Midbrain (tissue), 1 donor: ENCODE results near the gene FGD6.
"Not testable (repeated sequence)": the region's sequence is repeated elsewhere in the genome, so short reads cannot be mapped to it uniquely, and the experiment has no call there.

Experiments
- DNase-seq: peaks from one replicate; lab custom pipeline; 2025; lab: John Stamatoyannopoulos, UW

FGD6 gene

DNA sequence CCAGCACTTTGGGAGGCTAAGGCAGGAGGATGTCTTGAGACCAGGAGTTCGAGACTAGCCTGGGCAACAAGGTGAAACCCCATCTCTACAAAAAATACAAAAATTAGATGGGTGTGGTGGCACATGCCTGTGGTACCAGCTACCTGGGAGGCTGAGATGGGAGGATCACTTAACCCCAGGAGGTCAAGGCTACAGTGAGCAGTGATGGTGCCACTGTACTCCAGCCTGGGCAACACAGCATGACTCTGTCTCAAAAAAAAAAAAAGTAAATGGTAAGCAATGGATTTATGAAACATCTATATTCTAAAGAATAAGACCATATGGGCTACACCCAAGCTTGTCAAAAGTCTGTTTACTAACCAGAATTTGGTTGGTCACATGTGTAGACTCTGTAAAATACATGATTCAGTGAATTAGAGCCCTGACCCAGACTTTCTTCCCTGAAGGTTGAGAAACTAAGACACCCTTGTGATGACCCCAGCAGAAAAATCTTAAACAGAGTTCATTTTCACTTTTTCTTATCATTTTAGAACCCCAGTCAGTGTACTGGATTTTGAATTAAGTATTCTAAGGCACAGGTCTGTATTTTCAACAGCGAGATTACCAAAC is 12.1 kb downstream of the FGD6 start:
- no peak for DNase-seq

- no peak for DNase-seq
Observed at GRCh38 chr12:95204141-95204866, 13.0 kb downstream of the FGD6 start.

DNA sequence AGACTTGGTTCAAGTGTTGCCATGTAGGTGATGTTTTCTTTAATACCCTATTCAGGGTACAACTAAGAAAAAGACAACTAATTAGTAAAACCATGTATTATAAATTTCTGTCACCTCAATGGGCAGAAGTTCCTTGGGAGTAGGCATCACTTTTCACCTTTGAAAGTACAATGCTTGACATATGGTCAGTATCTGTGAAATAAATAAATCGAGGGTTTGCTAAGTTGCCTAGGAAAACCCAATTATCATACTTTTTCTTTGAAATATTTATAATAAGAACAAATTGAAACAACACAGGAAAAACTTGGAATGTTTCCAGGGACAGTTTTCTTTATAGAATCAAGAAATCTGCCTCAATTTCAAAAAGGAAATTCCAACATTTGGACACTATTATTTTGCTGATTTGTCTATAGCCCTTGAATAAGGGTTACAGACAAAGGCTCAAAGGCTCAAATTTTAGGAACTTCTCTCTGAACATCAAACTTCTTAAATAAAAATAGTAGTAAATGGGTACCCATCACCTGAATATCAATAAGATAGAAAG is 13.7 kb downstream of the FGD6 start:
- no peak for DNase-seq

GRCh38 chr12:95202691-95203486 is 14.4 kb downstream of the FGD6 start:
- DNase-seq, result peak; percentile 7

- DNase-seq, result no peak
Observed at GRCh38 chr12:95201056-95201670, 16.1 kb downstream of the FGD6 start.

DNA sequence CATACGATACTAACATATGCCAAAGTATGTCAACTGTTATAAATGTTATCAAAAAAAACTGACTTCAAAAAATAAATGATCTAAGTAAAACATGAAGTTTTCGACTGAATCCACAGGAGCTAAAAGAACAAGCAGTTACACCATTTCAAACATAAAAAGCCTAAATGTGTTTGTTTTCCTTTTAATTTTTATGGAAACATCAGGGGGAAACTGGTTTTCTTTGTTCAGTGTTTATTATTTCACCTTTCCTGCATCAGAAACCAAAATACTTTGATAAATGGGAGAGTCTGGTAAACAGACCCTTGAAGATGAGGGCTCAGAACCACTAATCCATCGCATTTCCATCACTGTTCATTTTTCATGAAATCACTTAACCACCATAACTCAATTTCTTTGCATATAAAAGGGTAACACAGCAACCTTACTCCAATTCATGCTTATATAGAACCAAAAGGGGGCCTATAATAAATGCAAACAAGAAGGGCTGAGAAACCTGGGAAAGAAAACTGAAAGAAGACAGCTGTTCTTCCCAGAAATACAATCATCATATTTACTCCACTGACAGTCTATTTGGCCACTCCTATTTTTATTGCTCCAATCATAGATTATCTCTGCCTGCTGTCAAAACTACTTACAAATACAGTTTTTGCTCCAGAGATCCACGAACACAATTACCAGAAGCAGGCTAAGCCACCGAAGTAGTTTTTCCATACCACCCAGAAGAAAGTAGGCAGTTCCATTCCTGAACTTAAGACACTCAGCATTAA is 17.0 kb downstream of the FGD6 start:
- DNase-seq, result no peak

- DNase-seq, result no peak
Observed at GRCh38 chr12:95198914-95199313, 18.4 kb downstream of the FGD6 start.

- no peak for DNase-seq
Observed at GRCh38 chr12:95197636-95198035, 19.6 kb downstream of the FGD6 start.

DNA sequence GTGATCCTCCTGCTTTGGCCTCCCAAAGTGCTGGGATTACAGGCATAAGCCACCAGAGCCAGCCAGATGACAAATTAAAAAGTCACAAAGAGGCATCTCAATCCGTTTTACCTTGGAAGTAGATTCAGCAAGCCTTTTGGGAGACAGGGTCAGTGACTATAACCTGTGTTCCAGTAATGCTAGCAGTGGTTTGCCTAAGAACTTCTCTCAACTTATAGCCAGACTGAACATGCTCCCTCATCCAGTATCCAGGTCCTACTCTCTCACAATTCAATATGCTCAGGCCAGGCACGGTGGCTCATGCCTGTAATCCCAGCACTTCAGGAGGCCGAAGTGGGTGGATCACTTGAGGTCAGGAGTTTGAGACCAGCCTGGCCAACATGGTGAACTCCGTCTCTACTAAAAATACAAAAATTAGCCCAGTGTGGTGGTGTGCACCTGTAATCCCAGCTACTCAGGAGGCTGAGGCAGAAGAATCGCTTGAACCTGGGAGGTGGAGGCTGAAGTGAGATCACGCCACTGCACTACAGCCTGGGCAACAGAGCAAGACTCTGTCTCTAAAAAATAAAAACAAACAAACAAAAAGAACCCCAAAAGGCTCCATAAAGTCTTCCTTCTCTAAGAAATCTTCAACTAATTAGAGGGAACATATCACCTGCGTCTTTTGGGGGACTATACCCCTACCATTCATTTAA is 20.2 kb downstream of the FGD6 start:
- DNase-seq, result not testable (repeated sequence)

- no peak for DNase-seq
Observed at GRCh38 chr12:95195122-95195521, 22.1 kb downstream of the FGD6 start.

DNA sequence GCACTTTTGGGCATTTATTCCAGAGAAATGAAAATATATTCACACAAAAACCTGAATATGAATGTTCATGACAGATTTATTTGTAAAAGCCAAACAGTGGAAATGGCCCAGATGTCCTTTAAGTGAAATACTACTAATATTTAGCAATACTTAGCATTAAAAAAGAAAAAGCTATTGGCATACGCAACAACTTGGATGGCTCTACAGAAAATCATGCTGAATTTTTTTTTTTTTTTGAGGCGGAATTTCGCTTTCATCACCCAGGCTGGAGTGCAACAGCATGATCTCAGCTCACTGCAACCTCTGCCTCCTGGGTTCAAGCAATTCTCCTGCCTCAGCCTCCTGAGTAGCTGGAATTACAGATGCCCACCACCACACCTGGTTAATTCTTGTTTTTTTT is 24.1 kb downstream of the FGD6 start:
- no peak for DNase-seq

GRCh38 chr12:95192271-95192670 is 25.0 kb downstream of the FGD6 start:
- no peak for DNase-seq

- no peak for DNase-seq
Observed at GRCh38 chr12:95191060-95191696, 26.1 kb downstream of the FGD6 start.

DNA sequence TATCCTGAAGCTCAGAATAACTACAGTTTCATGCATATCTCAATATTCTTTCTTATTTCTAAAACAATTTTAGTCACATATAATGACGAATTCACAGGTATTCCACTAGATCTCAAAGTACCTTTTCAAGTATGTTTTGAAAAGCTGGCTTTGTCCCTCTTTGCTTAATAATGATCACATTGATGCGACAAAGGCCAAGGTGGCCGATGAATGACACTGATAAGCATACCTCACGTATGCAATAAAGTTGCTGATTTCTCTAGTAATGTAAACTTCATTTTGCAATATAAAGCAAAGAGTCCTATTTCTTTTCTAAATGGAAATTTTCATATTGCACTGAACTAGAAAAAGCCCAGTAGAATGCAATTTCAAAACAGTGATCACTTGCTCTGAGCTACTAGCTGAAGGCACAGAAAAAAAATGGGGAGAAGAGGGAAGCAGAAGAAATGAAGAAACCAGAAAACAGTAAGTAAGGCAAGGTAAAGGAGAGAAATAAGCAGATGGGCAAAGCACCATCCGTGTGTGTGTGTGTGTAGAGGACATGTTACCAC is 29.3 kb downstream of the FGD6 start:
- no peak for DNase-seq

GRCh38 chr12:95185854-95186253 is 31.4 kb downstream of the FGD6 start:
- DNase-seq, result no peak

DNA sequence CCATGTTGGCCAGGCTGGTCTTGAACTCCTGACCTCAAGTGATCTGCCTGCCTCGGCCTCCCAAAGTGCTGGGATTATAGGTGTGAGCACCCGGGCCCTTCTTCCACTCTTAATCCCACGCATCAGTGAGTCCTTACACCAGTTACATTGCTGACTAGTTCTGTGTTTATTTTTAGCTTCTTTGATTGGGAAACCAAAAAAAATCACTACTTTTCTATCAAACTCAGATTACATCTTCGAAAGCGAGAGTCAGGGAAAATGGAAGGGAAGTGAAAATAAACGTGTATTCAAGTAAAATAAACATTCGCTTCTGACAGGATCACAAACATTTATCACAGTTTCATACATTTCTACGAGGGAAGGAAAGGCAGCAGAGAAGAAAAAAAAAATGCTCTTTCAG is 32.2 kb downstream of the FGD6 start:
- DNase-seq, result no peak

- DNase-seq, result no peak
Observed at GRCh38 chr12:95184121-95184520, 33.1 kb downstream of the FGD6 start.

GRCh38 chr12:95182868-95183415 is 34.3 kb downstream of the FGD6 start:
- DNase-seq, result no peak

DNA sequence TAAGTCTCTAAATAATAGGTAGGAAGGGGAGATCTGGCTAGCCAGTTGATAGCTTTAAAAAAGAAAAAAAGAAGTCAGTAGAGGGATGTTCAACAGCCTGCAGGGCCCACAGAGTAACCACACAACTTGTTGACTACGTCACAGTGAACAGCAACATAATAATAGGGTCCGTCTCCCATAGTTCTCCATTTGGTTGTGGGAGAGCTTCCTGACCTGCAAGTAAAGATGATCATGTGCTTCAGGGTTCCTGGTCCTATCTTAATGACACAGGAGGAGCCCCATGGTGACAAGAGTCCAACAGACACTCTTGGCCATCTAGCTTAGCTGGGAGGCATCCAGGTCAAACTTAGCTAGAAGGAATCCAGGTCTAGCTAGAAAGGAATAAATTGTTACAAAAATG is 36.2 kb downstream of the FGD6 start:
- DNase-seq, result no peak

- DNase-seq, result no peak
Observed at GRCh38 chr12:95179011-95179410, 38.3 kb downstream of the FGD6 start.
